ENCODE measurements around the gene RPP25L. TPM values are rescaled to one million over a fixed set of nuclear protein-coding genes. Genes with fewer than 3 reads are reported as not detected.
A peak's percentile ranks its signal among the peaks of the same experiment; 100 is the strongest.

Gene RPP25L
- total RNA-seq, 1 experiment from 2014 or later = 17.2 TPM

DNA sequence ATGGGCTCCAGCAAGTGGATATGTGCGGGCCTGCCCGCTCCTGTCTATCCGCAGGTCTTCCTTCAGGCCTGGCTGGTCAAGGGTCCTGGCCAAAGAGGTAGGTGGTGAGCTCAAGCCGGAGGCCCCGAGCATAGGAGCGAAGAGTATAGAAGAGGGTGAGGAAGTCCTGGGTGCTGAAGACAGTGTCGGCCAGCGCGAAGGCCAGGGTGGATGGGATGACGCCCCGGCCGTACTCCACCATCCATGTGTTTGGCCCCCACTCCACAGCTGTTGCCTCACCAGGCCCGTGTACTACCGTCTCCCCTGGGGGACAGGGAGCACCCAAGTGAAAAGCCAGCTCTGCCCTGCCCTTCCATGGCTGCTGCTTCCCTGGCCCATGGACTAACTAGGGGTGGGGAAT is 23.7 kb upstream of the RPP25L start:
- no peak for DNase-seq
- no peak overlapping the region for H3K27ac ChIP-seq (ENCODE audit: insufficient read length, low read depth, low read length)
- no peak overlapping the region for H3K4me2 ChIP-seq (ENCODE audit: insufficient read depth, insufficient read length, low read length)
- no peak for TF ChIP-seq CTCF (conservative IDR thresholded peaks at IDR 0.05)
- H2AFZ ChIP-seq (ENCODE audit: low read length) = no peak overlapping the region
- no peak overlapping the region for H2BK12ac ChIP-seq (ENCODE audit: insufficient read length, low read depth, low read length)
- no peak overlapping the region for H2BK120ac ChIP-seq (ENCODE audit: low read depth, low read length, poor library complexity, severe bottlenecking)
- H3K9ac ChIP-seq (ENCODE audit: extremely low read depth, insufficient read length, low read length) = no peak overlapping the region
- H3K4me3 Mint-ChIP-seq = peak overlapping the region; percentile 47 to 67; a peak in 4 of 5 replicates
- H3K14ac ChIP-seq (ENCODE audit: insufficient read depth, low read length) = no peak overlapping the region
- peak overlapping the region in 1 of 3 experiments; percentile 43; a peak in 1 of 7 replicates for H3K27ac Mint-ChIP-seq
- H3K4me1 Mint-ChIP-seq = peaks cover 20 to 31% of the 10 kb centered on the region in 2 experiments
- no peak overlapping the region for H2AK5ac ChIP-seq (ENCODE audit: insufficient read length, low read length)
- no peak overlapping the region for H3T11ph ChIP-seq (ENCODE audit: low read length)
- H3K23me2 ChIP-seq (ENCODE audit: insufficient read length, low read depth, low read length, poor library complexity, severe bottlenecking) = peaks cover 11% of the 10 kb centered on the region
- no peak overlapping the region for H2BK15ac ChIP-seq (ENCODE audit: low read depth, low read length)
- H4K91ac ChIP-seq (ENCODE audit: insufficient read length, low read depth, low read length) = no peak overlapping the region
- H4K20me1 ChIP-seq (ENCODE audit: control insufficient read depth, insufficient read depth, insufficient read length) = no peaks in the 10 kb centered on the region
- H3K79me1 ChIP-seq (ENCODE audit: insufficient read depth, low read depth, low read length, poor library complexity, severe bottlenecking) = no peaks in the 10 kb centered on the region
- no peak overlapping the region for H2BK20ac ChIP-seq (ENCODE audit: low read depth, low read length, poor library complexity, severe bottlenecking)
- H3K27me3 ChIP-seq (ENCODE audit: insufficient read depth, low read length) = peaks cover 5% of the 10 kb centered on the region
- H3K79me2 ChIP-seq (ENCODE audit: insufficient read depth, low read length) = no peaks in the 10 kb centered on the region; the same call in 1 of the 2 replicates
- H4K8ac ChIP-seq (replicated peaks; ENCODE audit: insufficient read length, low read depth, low read length) = no peak overlapping the region
- peaks cover 34% of the 10 kb centered on the region for H3K27me3 Mint-ChIP-seq (ENCODE audit: low read depth)
- WGBS (ENCODE audit: extremely low coverage, insufficient read length, low lambda C conversion rate) = no CpG with 5 or more reads among the region's 14 CpGs
- H3K9me3 Mint-ChIP-seq = no peaks in the 10 kb centered on the region; a peak in 1 of 5 replicates
- peaks cover 4% of the 10 kb centered on the region; the same call in 1 of the 2 replicates for H3K4me1 ChIP-seq (ENCODE audit: insufficient read depth, low read length)
- H3K18ac ChIP-seq (ENCODE audit: insufficient read length, low read depth, low read length) = no peak overlapping the region
- no peak overlapping the region for H4K5ac ChIP-seq (ENCODE audit: insufficient read length, low read depth, low read length)
- no peaks in the 10 kb centered on the region for H3K9me3 ChIP-seq (ENCODE audit: control insufficient read depth, low read depth, low read length)
- no peak overlapping the region for H3K56ac ChIP-seq (ENCODE audit: insufficient read length, low read depth, low read length)
- H3K4ac ChIP-seq (ENCODE audit: low read depth, low read length) = no peak overlapping the region
- H3K36me3 Mint-ChIP-seq (ENCODE audit: insufficient read depth in 1 of 3, low read depth in 3 of 3) = peaks cover 2 to 15% (median 10%) of the 10 kb centered on the region in 3 experiments; a peak in 6 of 7 replicates
- H3K23ac ChIP-seq (ENCODE audit: insufficient read length, low read depth, low read length) = no peak overlapping the region
- no peak overlapping the region for H2BK5ac ChIP-seq (ENCODE audit: insufficient read length, low read length)
